ENCODE results near the gene GRPEL1. TPM values are rescaled to one million over a fixed set of nuclear protein-coding genes. Genes with fewer than 3 reads are reported as not detected.

Gene GRPEL1
- total RNA-seq (10 to 100 TPM; 94.0 to 94.5 TPM), polyA plus RNA-seq (54.8 TPM)

GRCh38 chr4:7067452-7068278 is at the start of gene GRPEL1:
TSS of gene GRPEL1 (minus strand) at chr4:7068064. CDS start at chr4:7068032, 32 bp downstream.
- peak; percentile 100 for DNase-seq
- peaks cover 34% of the 10 kb centered on the region for H3K4me1 ChIP-seq (ENCODE audit: insufficient read depth, low read length)
- H3K27me3 ChIP-seq (ENCODE audit: insufficient read depth, low read length, poor library complexity, severe bottlenecking): no peaks in the 10 kb centered on the region
- Mint-ChIP-seq H3K4me3 (peak within 1 kb of the TSS; percentile 91 to 96 (median 94)), H3K36me3 (peaks cover 0 to 34% (median 4%) of the 10 kb centered on the region in 3 donors), H3K4me1 (peaks cover 39 to 63% (median 57%) of the 10 kb centered on the region in 3 donors), H3K27me3 (peaks cover 0 to 7% of the 10 kb centered on the region in 2 donors), H3K9me3 (no peaks in the 10 kb centered on the region), H3K27ac (peak within 1 kb of the TSS; percentile 75 to 99 (median 94))
- peaks cover 18% of the 10 kb centered on the region for H3K36me3 ChIP-seq (ENCODE audit: insufficient read depth, low read length)
- ChIA-PET CTCF (interaction anchor here (0.8 to 9.0 kb wide), 17 partner anchors 9 to 427 kb away, joined by 3 to 131 read pairs (median 4); partner anchors contain the start of genes BLOC1S4, MRFAP1 and TADA2B), POLR2A (interaction anchor here (0.5 to 4.6 kb wide), 23 partner anchors 9 to 872 kb away, joined by 3 to 82 read pairs (median 5); partner anchors contain the start of genes AFAP1, BLOC1S4, MRFAP1 and MRFAP1L1)
- no peaks in the 10 kb centered on the region for H3K9me3 ChIP-seq (ENCODE audit: low read length)
- peak within 1 kb of the TSS; percentile 87 for H3K27ac ChIP-seq (ENCODE audit: low read depth, low read length)
- peak within 1 kb of the TSS; percentile 82 for H3K4me3 ChIP-seq (ENCODE audit: low read length)

- ChIA-PET POLR2A (no interaction called here), CTCF (no interaction called here)
- H3K4me3 ChIP-seq (ENCODE audit: low read length): no peak overlapping the region
- no peaks in the 10 kb centered on the region for H3K4me1 ChIP-seq (ENCODE audit: insufficient read depth, low read length)
- Mint-ChIP-seq H3K27ac (no peak overlapping the region), H3K36me3 (peaks cover 0 to 3% (median 0%) of the 10 kb centered on the region in 3 donors), H3K4me1 (no peaks in the 10 kb centered on the region), H3K27me3 (peaks cover 13 to 35% of the 10 kb centered on the region in 2 donors), H3K9me3 (peaks cover 0 to 10% (median 0%) of the 10 kb centered on the region in 5 donors), H3K4me3 (no peak overlapping the region)
- no peaks in the 10 kb centered on the region for H3K27me3 ChIP-seq (ENCODE audit: insufficient read depth, low read length, poor library complexity, severe bottlenecking)
- H3K27ac ChIP-seq (ENCODE audit: low read depth, low read length): no peak overlapping the region
- no peaks in the 10 kb centered on the region for H3K36me3 ChIP-seq (ENCODE audit: insufficient read depth, low read length)
- no peak for DNase-seq
- no peaks in the 10 kb centered on the region for H3K9me3 ChIP-seq (ENCODE audit: low read length)
These were observed 48.8 kb upstream of the GRPEL1 start for GRCh38 chr4:7116705-7117104.

- no peak overlapping the region for H3K4me3 ChIP-seq (ENCODE audit: low read length)
- no peak for DNase-seq
- H3K27ac ChIP-seq (ENCODE audit: low read depth, low read length): no peak overlapping the region
- Mint-ChIP-seq H3K27ac (no peak overlapping the region), H3K27me3 (peaks cover 10 to 32% of the 10 kb centered on the region in 2 donors), H3K9me3 (peaks cover 0 to 10% (median 0%) of the 10 kb centered on the region in 5 donors), H3K36me3 (peaks cover 0 to 3% (median 0%) of the 10 kb centered on the region in 3 donors), H3K4me3 (no peak overlapping the region), H3K4me1 (no peaks in the 10 kb centered on the region)
- no peaks in the 10 kb centered on the region for H3K4me1 ChIP-seq (ENCODE audit: insufficient read depth, low read length)
- ChIA-PET CTCF (no interaction called here), POLR2A (no interaction called here)
- no peaks in the 10 kb centered on the region for H3K36me3 ChIP-seq (ENCODE audit: insufficient read depth, low read length)
- no peaks in the 10 kb centered on the region for H3K9me3 ChIP-seq (ENCODE audit: low read length)
- no peaks in the 10 kb centered on the region for H3K27me3 ChIP-seq (ENCODE audit: insufficient read depth, low read length, poor library complexity, severe bottlenecking)
These were observed 47.9 kb upstream of the GRPEL1 start for GRCh38 chr4:7115557-7116340.

GRCh38 chr4:7112656-7113055 is 44.8 kb upstream of the GRPEL1 start:
- Mint-ChIP-seq H3K27ac (no peak overlapping the region), H3K36me3 (peaks cover 0 to 3% (median 1%) of the 10 kb centered on the region in 3 donors), H3K4me3 (no peak overlapping the region), H3K9me3 (peaks cover 0 to 4% (median 0%) of the 10 kb centered on the region in 5 donors), H3K27me3 (peaks cover 5 to 6% of the 10 kb centered on the region in 2 donors), H3K4me1 (no peaks in the 10 kb centered on the region)
- H3K36me3 ChIP-seq (ENCODE audit: insufficient read depth, low read length): no peaks in the 10 kb centered on the region
- no peak overlapping the region for H3K27ac ChIP-seq (ENCODE audit: low read depth, low read length)
- H3K4me3 ChIP-seq (ENCODE audit: low read length): no peak overlapping the region
- POLR2A ChIA-PET: no interaction called here
- CTCF ChIA-PET: no interaction called here
- DNase-seq: no peak
- no peaks in the 10 kb centered on the region for H3K27me3 ChIP-seq (ENCODE audit: insufficient read depth, low read length, poor library complexity, severe bottlenecking)
- no peaks in the 10 kb centered on the region for H3K4me1 ChIP-seq (ENCODE audit: insufficient read depth, low read length)
- no peaks in the 10 kb centered on the region for H3K9me3 ChIP-seq (ENCODE audit: low read length)

GRCh38 chr4:7111441-7111840 is 43.6 kb upstream of the GRPEL1 start:
- peaks cover 0 to 3% (median 0%) of the 10 kb centered on the region in 3 donors for H3K36me3 Mint-ChIP-seq

GRCh38 chr4:7110546-7110945 is 42.7 kb upstream of the GRPEL1 start:
- H3K4me1 Mint-ChIP-seq: no peaks in the 10 kb centered on the region
- no peaks in the 10 kb centered on the region for H3K36me3 ChIP-seq (ENCODE audit: insufficient read depth, low read length)
- POLR2A ChIA-PET: no interaction called here
- H3K4me3 Mint-ChIP-seq: no peak overlapping the region
- H3K9me3 Mint-ChIP-seq: peaks cover 0 to 3% (median 0%) of the 10 kb centered on the region in 5 donors
- DNase-seq: no peak
- H3K27ac Mint-ChIP-seq: no peak overlapping the region
- H3K4me1 ChIP-seq (ENCODE audit: insufficient read depth, low read length): no peaks in the 10 kb centered on the region
- no peak overlapping the region for H3K27ac ChIP-seq (ENCODE audit: low read depth, low read length)
- CTCF ChIA-PET: no interaction called here
- peaks cover 0 to 3% (median 0%) of the 10 kb centered on the region in 3 donors for H3K36me3 Mint-ChIP-seq
- H3K9me3 ChIP-seq (ENCODE audit: low read length): no peaks in the 10 kb centered on the region
- H3K27me3 ChIP-seq (ENCODE audit: insufficient read depth, low read length, poor library complexity, severe bottlenecking): no peaks in the 10 kb centered on the region
- H3K27me3 Mint-ChIP-seq: peaks cover 0 to 2% of the 10 kb centered on the region in 2 donors
- no peak overlapping the region for H3K4me3 ChIP-seq (ENCODE audit: low read length)

More at GRCh38 chr4:7111441-7111840, 43.6 kb upstream of the GRPEL1 start:
- ChIA-PET POLR2A (no interaction called here), CTCF (no interaction called here)
- Mint-ChIP-seq H3K4me1 (no peaks in the 10 kb centered on the region), H3K27me3 (peaks cover 0 to 2% of the 10 kb centered on the region in 2 donors), H3K27ac (no peak overlapping the region), H3K4me3 (no peak overlapping the region), H3K9me3 (peaks cover 0 to 3% (median 0%) of the 10 kb centered on the region in 5 donors)
- H3K4me3 ChIP-seq (ENCODE audit: low read length): no peak overlapping the region
- no peak overlapping the region for H3K27ac ChIP-seq (ENCODE audit: low read depth, low read length)
- no peaks in the 10 kb centered on the region for H3K36me3 ChIP-seq (ENCODE audit: insufficient read depth, low read length)
- no peaks in the 10 kb centered on the region for H3K9me3 ChIP-seq (ENCODE audit: low read length)
- no peaks in the 10 kb centered on the region for H3K27me3 ChIP-seq (ENCODE audit: insufficient read depth, low read length, poor library complexity, severe bottlenecking)
- no peak for DNase-seq
- no peaks in the 10 kb centered on the region for H3K4me1 ChIP-seq (ENCODE audit: insufficient read depth, low read length)

GRCh38 chr4:7109169-7109568 is 41.3 kb upstream of the GRPEL1 start:
- Mint-ChIP-seq H3K27ac (no peak overlapping the region), H3K4me3 (no peak overlapping the region), H3K4me1 (no peaks in the 10 kb centered on the region), H3K27me3 (peaks cover 0 to 2% of the 10 kb centered on the region in 2 donors), H3K36me3 (peaks cover 0 to 3% (median 0%) of the 10 kb centered on the region in 3 donors), H3K9me3 (peaks cover 0 to 3% (median 0%) of the 10 kb centered on the region in 5 donors)
- POLR2A ChIA-PET: no interaction called here
- Histone ChIP-seq H3K36me3 (ENCODE audit: insufficient read depth, low read length) (no peaks in the 10 kb centered on the region), H3K9me3 (ENCODE audit: low read length) (no peaks in the 10 kb centered on the region), H3K4me3 (ENCODE audit: low read length) (no peak overlapping the region), H3K27me3 (ENCODE audit: insufficient read depth, low read length, poor library complexity, severe bottlenecking) (no peaks in the 10 kb centered on the region), H3K4me1 (ENCODE audit: insufficient read depth, low read length) (no peaks in the 10 kb centered on the region), H3K27ac (ENCODE audit: low read depth, low read length) (no peak overlapping the region)
- CTCF ChIA-PET: no interaction called here
- DNase-seq: no peak

GRCh38 chr4:7108660-7109059 is 40.8 kb upstream of the GRPEL1 start:
- Histone ChIP-seq H3K27me3 (ENCODE audit: insufficient read depth, low read length, poor library complexity, severe bottlenecking) (no peaks in the 10 kb centered on the region), H3K9me3 (ENCODE audit: low read length) (no peaks in the 10 kb centered on the region), H3K27ac (ENCODE audit: low read depth, low read length) (no peak overlapping the region), H3K36me3 (ENCODE audit: insufficient read depth, low read length) (no peaks in the 10 kb centered on the region), H3K4me1 (ENCODE audit: insufficient read depth, low read length) (no peaks in the 10 kb centered on the region), H3K4me3 (ENCODE audit: low read length) (no peak overlapping the region)
- H3K9me3 Mint-ChIP-seq: peaks cover 0 to 3% (median 0%) of the 10 kb centered on the region in 5 donors
- H3K4me3 Mint-ChIP-seq: no peak overlapping the region
- H3K27me3 Mint-ChIP-seq: no peaks in the 10 kb centered on the region
- no peak overlapping the region for H3K27ac Mint-ChIP-seq
- ChIA-PET POLR2A (no interaction called here), CTCF (no interaction called here)
- DNase-seq: no peak
- peaks cover 0 to under 1% (median under 1%) of the 10 kb centered on the region in 3 donors for H3K4me1 Mint-ChIP-seq
- peaks cover 0 to 3% (median 0%) of the 10 kb centered on the region in 3 donors for H3K36me3 Mint-ChIP-seq
